NCI-H524 treated with DMSO at 0.1 percent for 48 hours (cell line): Measurements from ENCODE around the gene ADA.

Experiments
- DNase-seq: peaks from one replicate; lab custom pipeline; 2025; lab: John Stamatoyannopoulos, UW

The ADA gene

DNA sequence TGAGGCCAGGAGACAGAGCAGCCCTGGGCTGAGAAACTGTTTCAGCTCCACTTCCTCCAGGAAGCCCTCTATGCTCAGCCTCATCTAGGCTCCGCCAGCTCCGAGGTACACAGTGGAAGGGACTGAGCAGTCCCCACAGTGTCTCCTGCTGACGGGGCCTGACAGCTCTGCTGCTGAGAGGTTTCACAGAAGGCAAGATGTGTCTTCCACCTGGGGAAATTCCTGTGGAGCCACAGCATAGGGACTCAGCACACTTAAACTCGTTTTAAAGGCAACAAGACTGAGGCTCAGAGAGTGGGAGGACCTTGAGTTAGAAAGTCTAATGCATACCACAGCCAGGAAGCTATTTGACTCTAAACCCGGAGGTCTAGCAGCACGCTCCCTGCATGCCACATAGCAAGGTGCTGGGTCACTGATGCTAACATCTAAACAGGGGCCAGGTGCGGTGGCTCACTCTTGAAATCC, 6.8 kb downstream of the ADA start:
- DNase-seq = no peak

DNA sequence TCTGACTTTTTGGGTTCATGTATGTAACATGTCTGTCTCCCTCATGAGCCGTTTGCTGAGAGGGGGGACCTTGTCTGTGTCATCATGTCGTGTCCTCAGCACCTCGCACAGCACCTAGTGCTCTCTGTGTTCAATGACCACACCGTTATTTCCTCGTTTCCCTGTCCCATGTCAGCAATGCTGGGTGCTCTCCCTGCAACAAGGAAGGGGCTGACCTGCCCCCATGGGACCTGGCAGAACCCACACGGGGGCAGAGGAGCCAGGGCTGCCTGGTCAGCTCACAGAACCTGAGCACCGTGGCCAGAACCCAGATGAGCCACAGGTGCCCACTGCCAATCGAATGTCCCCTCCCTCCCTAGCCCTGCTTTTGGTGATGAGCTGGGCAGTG, 7.3 kb downstream of the ADA start:
- no peak for DNase-seq

GRCh38 chr20:44643596-44644229, 7.8 kb downstream of the ADA start:
- no peak for DNase-seq

DNA sequence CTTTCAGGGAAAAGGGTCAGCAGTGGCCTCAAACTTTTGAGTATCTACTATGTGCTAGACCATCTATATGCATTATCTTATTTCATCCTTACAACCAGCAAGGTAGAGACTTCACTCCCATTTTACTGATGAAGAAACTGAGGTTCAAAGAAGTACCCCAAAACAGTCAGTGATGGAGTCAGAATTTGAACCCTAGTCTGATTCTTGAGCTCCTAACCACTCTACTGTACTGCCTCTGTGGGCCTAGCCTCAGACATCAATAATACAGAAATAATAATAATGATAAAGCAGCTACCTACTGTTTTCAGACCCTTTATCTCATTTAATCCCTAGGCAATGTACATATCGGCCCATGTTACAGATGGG, 8.4 kb downstream of the ADA start:
- DNase-seq = no peak

DNA sequence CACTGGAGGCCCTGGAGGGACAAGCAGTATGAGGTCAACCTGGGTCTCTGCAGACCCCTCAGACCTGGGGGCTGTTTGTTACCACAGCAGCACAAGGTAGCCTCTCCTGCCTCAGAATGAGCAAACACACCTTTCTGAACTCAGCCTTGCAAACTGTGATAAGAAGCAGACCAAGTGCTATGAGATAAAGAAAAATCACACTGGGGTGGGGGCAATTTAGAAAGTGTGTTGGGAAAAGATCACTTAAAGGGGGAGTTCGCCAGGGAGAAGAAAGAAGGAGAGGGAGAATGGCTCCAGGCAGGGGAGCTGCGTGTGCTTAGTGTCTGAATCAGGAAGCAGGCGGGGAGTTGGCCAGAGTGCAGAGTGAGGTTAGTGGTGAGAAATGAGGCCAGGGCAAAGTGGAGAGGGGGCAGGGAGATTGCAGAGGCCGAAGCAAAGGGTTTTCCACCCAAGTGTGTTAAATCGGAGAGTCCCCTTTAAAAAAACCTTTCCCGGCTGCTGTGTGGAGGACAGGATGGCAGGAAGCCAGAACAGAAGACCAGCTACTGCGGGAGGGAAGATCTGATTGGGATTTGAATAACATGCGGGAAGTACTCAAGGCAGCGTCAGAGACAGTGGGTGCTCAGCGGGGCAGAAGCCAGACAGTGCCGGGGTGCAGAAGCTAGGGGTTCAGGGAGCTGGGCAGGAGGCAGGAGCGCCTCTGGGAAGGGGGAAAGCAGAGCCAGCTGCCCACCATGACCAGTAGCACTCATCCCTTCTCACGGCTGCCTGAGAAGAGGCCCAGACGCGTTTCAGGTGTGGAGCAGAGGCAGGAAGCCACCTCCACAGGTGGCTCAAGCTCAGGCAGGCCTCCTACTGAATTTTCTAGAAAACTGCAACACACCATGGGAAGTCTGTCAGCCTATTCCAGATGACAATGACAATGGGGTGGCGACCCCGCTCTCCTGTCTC, 9.0 kb downstream of the ADA start:
- no peak for DNase-seq

DNA sequence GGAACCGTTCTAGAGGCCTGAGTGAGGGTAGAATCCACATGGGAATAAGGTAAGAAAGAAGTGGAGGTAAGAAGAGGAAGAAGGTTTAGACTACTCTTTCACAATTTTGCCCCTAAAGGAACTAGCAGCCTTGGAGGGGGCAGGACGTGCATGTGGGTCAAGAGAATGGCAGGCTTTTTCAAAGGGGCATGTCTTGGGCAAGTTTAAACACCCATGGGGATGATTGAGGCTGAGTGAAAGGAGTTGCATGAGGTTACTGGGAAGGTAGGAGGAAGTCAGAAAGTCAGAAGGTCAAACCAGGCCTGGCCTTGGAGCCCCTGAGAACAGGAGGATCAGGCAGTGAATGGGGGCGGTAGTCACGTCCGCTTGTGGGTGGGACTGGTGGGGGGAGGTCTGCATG, 10.2 kb downstream of the ADA start:
- DNase-seq = no peak

GRCh38 chr20:44640522-44640921, 11.0 kb downstream of the ADA start:
- no peak for DNase-seq

GRCh38 chr20:44637522-44638372, 13.8 kb downstream of the ADA start:
- no peak for DNase-seq

DNA sequence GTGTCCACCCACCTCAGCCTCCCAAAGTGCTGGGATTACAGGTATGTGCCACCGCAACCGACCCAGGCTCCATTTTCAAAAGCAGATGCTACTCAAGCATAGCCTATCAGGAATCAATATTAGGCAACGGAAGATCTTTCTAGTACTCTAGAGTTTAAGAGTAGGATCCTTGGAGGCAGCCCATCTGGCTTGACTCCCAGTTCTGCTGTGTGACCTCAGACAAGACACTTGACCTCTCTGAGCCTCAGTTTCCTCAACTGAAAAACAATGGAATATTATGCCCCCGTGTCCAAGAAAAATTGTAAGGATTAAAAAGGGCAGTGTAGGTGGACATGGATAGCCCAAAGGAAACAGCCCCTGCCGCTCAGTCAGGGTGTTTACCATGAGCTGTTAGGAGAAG, 14.5 kb downstream of the ADA start:
- DNase-seq = no peak

GRCh38 chr20:44635877-44636276, 15.6 kb downstream of the ADA start:
- DNase-seq = no peak

DNA sequence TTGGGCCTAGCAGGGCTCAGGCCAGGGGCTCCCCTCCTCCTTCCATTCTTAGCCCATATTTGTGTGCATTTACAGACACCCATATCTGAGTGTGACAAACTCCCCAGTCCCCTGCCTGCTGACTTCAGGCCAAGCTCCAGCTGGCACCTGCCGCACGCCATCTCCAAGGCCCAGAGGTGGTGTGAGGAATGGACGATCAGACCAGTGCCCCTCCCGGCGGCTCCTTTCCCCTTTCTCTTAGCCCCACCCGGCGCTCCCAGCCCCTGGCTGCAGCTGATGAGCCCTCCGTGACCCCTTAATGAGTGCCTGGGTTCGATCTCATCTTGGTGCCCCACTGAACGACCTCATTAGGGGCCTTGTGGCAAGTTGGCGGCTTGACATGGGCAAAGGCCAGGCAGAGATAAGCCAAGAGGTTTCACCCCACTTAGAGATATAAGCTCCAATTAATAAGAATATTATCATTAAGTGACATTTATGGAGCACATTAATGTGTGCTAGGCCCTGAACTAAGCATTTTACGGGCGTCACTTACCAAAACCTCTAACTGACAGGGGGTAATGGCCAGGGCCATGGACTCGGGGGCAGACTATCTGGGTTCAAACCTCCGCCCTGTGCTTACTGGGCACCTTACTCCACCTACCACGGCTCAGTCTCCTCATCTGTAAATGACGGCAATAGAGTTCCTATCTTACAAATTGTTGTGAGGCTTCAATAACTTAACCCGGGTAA, 17.5 kb downstream of the ADA start:
- no peak for DNase-seq

- DNase-seq = no peak
Observed at GRCh38 chr20:44633187-44633810, 18.2 kb downstream of the ADA start.

DNA sequence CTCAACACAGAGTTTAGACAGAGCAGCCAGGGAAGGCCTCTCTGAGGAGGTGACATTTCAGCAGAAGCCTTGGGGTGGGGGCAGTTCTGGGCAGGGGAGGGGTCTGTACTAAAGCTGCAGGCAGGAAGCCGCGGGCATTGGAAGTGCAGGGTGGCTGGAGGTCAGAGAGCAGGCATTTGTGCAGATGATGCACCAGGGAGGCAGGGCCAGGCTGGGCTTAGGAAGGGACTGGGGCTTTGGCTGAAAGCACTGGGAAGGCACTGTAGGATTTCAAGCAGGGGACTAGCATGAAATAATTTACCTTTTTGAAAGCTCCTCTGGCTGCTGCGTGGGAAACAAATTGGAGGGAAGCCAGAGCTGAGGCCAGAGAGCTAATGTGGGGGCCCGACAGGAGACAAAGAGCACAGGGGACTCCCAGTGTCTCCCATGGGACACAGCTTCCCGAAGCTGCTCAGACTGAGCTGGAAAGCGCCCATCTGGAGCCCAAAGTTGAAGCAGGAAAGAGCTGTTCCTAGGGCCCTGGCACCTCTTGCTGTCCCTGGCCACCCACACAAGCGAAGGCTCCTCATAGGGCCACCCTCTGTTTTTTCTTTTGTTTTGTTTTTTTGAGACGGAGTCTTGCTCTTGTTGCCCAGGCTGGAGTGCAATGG, 19.3 kb downstream of the ADA start:
- no peak for DNase-seq

GRCh38 chr20:44630297-44630696, 21.2 kb downstream of the ADA start:
- no peak for DNase-seq

DNA sequence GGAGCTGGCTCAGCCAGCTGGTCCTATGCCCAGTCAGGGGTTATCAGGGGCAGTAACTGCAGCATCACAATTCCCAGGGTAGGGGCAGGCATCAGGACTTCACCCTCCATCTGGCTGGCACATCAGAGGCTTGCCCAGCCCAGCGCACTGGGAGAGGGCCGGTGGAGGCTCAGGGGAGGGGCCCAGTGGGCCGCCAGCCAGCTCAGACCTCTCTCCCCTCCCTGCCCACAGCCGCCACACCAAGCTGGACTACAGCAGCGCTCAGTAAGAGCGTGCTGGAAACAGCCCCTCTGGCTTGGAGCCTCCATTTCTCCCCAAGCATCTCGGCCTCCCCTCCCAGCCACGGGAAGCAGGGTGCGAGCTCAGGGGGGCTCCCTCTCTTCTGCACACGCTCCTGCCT, 22.0 kb downstream of the ADA start:
- no peak for DNase-seq

- DNase-seq = no peak
Observed at GRCh38 chr20:44629017-44629385, 22.5 kb downstream of the ADA start.

DNA sequence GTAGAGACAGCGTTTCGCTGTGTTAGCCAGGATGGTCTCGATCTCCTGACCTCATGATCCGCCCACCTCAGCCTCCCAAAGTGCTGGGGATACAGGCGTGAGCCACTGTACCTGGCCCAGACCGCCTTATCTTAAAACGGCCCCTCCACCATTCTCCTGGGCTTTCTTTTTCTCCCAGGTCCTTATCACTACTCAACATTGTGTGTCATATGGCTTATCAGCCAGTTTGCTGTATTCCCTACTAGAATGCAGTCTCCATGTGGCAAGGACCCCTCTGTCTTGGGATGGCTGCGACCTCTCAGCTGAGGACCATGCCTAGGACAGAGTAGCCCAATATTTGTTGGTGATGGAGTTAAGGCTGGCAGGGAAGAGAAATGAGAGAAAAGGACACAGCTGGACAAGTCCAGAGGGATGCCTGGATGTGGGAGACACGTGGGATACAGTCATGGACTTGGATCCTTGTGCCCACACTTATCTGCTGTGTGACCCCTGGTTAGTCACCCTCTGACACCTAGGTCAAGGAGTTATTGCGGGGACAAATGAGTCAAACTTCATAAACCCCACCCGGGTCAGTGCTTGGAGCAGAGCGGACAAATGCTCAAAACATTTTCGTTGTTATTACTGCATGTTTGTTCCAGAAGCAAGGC, 24.0 kb downstream of the ADA start:
- DNase-seq = no peak

- DNase-seq = no peak
Observed at GRCh38 chr20:44626278-44626677, 25.2 kb downstream of the ADA start.

- DNase-seq = no peak
Observed at GRCh38 chr20:44625361-44625760, 26.1 kb downstream of the ADA start.

DNA sequence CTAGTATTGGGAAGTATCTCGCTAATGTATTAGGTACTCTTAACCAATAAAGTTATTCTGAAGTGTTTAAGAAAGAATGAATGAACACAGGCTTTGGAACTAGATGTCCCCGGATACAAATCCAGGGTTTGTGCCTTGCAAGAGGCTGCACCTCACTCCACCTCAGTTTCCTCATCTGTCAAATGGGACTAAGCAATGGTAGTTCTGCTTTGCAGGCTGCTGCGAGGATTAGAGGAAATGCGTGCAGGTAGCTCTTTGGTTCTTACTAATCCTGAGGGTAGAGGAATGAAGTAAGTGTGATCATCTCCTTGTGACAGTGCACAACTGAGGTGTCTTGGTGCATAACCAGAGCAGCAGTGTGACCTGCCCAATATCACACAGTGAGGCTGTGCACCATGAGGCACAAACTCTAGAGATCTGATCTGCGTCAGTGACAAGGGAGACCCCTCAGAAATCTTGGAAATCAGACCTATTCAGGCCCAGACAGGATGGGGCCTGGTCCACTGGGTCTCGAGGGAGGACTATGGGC, 26.7 kb downstream of the ADA start:
- no peak for DNase-seq
